Measurements from ENCODE around the gene PDE7B.

GRCh38 chr6:136014454-136015437 lies 163.2 kb downstream of the PDE7B start:
- no peak for TF ChIP-seq ZNF777 (tag by site-specific recombination; IDR thresholded peaks at IDR 0.05; ENCODE audit: borderline replicate concordance)
- no peak for TF ChIP-seq ZBTB10 (tag by site-specific recombination; IDR thresholded peaks at IDR 0.05)
- no peak for TF ChIP-seq CTCF (tag by site-specific recombination; IDR thresholded peaks at IDR 0.05)
- no peak for TF ChIP-seq ZNF423 (tag by site-specific recombination; IDR thresholded peaks at IDR 0.05)
- no peak for TF ChIP-seq ZNF571 (tag by site-specific recombination; IDR thresholded peaks at IDR 0.05)

Measured in HEK293 (cell line).